Right cardiac atrium (tissue), 5 donors: ENCODE results near the gene RASGRF2. TPM values are rescaled to one million over a fixed set of nuclear protein-coding genes. Genes with fewer than 3 reads are reported as not detected.

Experiments used
- ATAC-seq, 2 donors: fragments of 200-7000 bp; cut with Tn5 transposase; one replicate each; pipeline versions ENCODE4 v1.8.0 to v1.9.1; 2020; ENCODE audit warnings: moderate library complexity in 2 of 2, mild to moderate bottlenecking in 1 of 2
- DNase-seq, 3 donors: peaks; one replicate each; pipeline ENCODE4 v3.0.0-alpha.2; 2020
- H3K27ac ChIP-seq: one replicate; pipeline ENCODE4 v1.5.1; 2013; ENCODE audit warnings: mild to moderate bottlenecking, low read length, control low read depth, moderate library complexity
- H3K27me3 ChIP-seq: one replicate; pipeline ENCODE4 v1.6.1; 2013; ENCODE audit not compliant: control insufficient read depth, insufficient read depth
- H3K4me1 ChIP-seq: one replicate; pipeline ENCODE4 v1.6.1; 2013; ENCODE audit warnings: low read length; ENCODE audit not compliant: control insufficient read depth, insufficient read depth
- H3K4me3 ChIP-seq: one replicate; pipeline ENCODE4 v1.5.1; 2013; ENCODE audit warnings: low read length, control low read depth
- H3K9me3 ChIP-seq: one replicate; pipeline ENCODE4 v1.6.1; 2013; ENCODE audit warnings: low read length; ENCODE audit not compliant: control insufficient read depth
- WGBS: extraction: QIAGEN DNeasy Blood & Tissue Kit; methylation state at CpG from one replicate; pipeline ENCODE4 v1.1.7; 2013; 5-methylcytosine and 5-hydroxymethylcytosine counted together
- intact Hi-C, 4 donors: fragments of 100-400 bp; cut with DNase I; formaldehyde crosslinking; loops; one replicate each; pipeline versions ENCODE4 v1.11.0 to v1.14.0; 2022 to 2023
- polyA plus RNA-seq: library from polyadenylated mRNA; stranded (reverse); fragments of 200-250 nt; gene quantifications from one replicate; pipeline ENCODE4 v1.2.3, GENCODE V29; 2013
- total RNA-seq, 4 donors: library from RNA; stranded (reverse); fragmentation: NEBNext Ultra II Directional; extraction: Animal tissue kit (Norgen Biotek cat#: 25700); gene quantifications; one replicate each; pipeline ENCODE4 v1.2.1, GENCODE V29; 2021
- donor health status: healthy with polysubstance abuse.
- donor health status: DM: no; HTN: yes; CAD: no.
- donor health status: DM: no; HTN: no; CAD: no.
- donor health status: DM: no; HTN: yes; CAD: no; lungs with severe emphysema.
- donor health status: DM: yes; HTN: yes; CAD: no.

RASGRF2 gene
- total and polyA plus RNA-seq, 5 donors, result 2.7 to 5.0 (median 4.3) TPM

GRCh38 chr5:81192373-81192750 lies 232.2 kb downstream of the RASGRF2 start:
- intact Hi-C loops, result loop anchor here in 1 of 4 donors (10.0 kb wide), 1 partner anchor 508 kb away; no protein-coding TSS in a partner anchor
- Histone ChIP-seq H3K4me1 (no peaks in the 10 kb centered on the region), H3K9me3 (no peaks in the 10 kb centered on the region), H3K27me3 (no peaks in the 10 kb centered on the region), H3K27ac (no peak overlapping the region), H3K4me3 (no peak overlapping the region)
- ATAC-seq (no peak), DNase-seq (no peak)
- WGBS, result 83% methylated on average over 8 of the region's 8 CpGs

GRCh38 chr5:81194633-81195334 lies 234.6 kb downstream of the RASGRF2 start:
- Histone ChIP-seq H3K9me3 (no peaks in the 10 kb centered on the region), H3K27ac (no peak overlapping the region), H3K4me1 (no peaks in the 10 kb centered on the region), H3K4me3 (no peak overlapping the region), H3K27me3 (no peaks in the 10 kb centered on the region)
- intact Hi-C loops, result loop anchor here in 1 of 4 donors (10.0 kb wide), 1 partner anchor 510 kb away; no protein-coding TSS in a partner anchor
- ATAC-seq, result peak; percentile 96 to 97
- DNase-seq, result peak; percentile 85 to 95 (median 94)
- 28% methylated on average over 31 of the region's 31 CpGs for WGBS

- no peak overlapping the region for H3K4me3 ChIP-seq
- ATAC-seq (peak; percentile 46 to 68), DNase-seq (no peak)
- intact Hi-C loops, result loop anchor here in 1 of 4 donors (10.0 kb wide), 1 partner anchor 511 kb away; no protein-coding TSS in a partner anchor
- H3K4me1 ChIP-seq, result no peaks in the 10 kb centered on the region
- no peak overlapping the region for H3K27ac ChIP-seq
- no peaks in the 10 kb centered on the region for H3K9me3 ChIP-seq
- WGBS, result 43% methylated on average over 5 of the region's 5 CpGs
- no peaks in the 10 kb centered on the region for H3K27me3 ChIP-seq
Measured at GRCh38 chr5:81195335-81195929, 235.3 kb downstream of the RASGRF2 start.

- Histone ChIP-seq H3K27me3 (no peaks in the 10 kb centered on the region), H3K4me1 (peaks cover 2% of the 10 kb centered on the region), H3K27ac (no peak overlapping the region), H3K4me3 (no peak overlapping the region), H3K9me3 (no peaks in the 10 kb centered on the region)
- WGBS, result 40% methylated on average over 2 of the region's 2 CpGs
- ATAC-seq, result peak; percentile 57 to 64
- intact Hi-C loops, result no loop called here
- peak; percentile 37 to 66 (median 64) for DNase-seq
Measured at GRCh38 chr5:81202655-81203054, 242.5 kb downstream of the RASGRF2 start.

GRCh38 chr5:81203729-81204128 lies 243.6 kb downstream of the RASGRF2 start:
- intact Hi-C loops, result no loop called here
- Histone ChIP-seq H3K9me3 (no peaks in the 10 kb centered on the region), H3K27ac (no peak overlapping the region), H3K27me3 (no peaks in the 10 kb centered on the region), H3K4me1 (peaks cover 2% of the 10 kb centered on the region), H3K4me3 (no peak overlapping the region)
- 94% methylated on average over 3 of the region's 3 CpGs for WGBS
- ATAC-seq (no peak), DNase-seq (no peak)

GRCh38 chr5:81204205-81204604 lies 244.0 kb downstream of the RASGRF2 start:
- intact Hi-C loops, result no loop called here
- WGBS, result 93% methylated on average over 1 of the region's 1 CpG
- H3K9me3 ChIP-seq, result no peaks in the 10 kb centered on the region
- H3K4me1 ChIP-seq, result peaks cover 2% of the 10 kb centered on the region
- no peaks in the 10 kb centered on the region for H3K27me3 ChIP-seq
- no peak overlapping the region for H3K27ac ChIP-seq
- no peak overlapping the region for H3K4me3 ChIP-seq
- DNase-seq, result no peak
- ATAC-seq, result no peak

GRCh38 chr5:81205058-81205457 lies 244.9 kb downstream of the RASGRF2 start:
- intact Hi-C loops, result no loop called here
- no peak for ATAC-seq
- 76% methylated on average over 4 of the region's 4 CpGs for WGBS
- Histone ChIP-seq H3K4me1 (peaks cover 2% of the 10 kb centered on the region), H3K27me3 (no peaks in the 10 kb centered on the region), H3K27ac (no peak overlapping the region), H3K4me3 (no peak overlapping the region), H3K9me3 (no peaks in the 10 kb centered on the region)
- DNase-seq, result no peak

- WGBS, result 71% methylated on average over 5 of the region's 5 CpGs
- Histone ChIP-seq H3K9me3 (no peaks in the 10 kb centered on the region), H3K27me3 (no peaks in the 10 kb centered on the region), H3K4me3 (no peak overlapping the region), H3K4me1 (peaks cover 2% of the 10 kb centered on the region), H3K27ac (no peak overlapping the region)
- no peak for DNase-seq
- ATAC-seq, result no peak
- intact Hi-C loops, result no loop called here
Measured at GRCh38 chr5:81207009-81207408, 246.8 kb downstream of the RASGRF2 start.

GRCh38 chr5:81208904-81209303 lies 248.7 kb downstream of the RASGRF2 start:
- Histone ChIP-seq H3K4me1 (no peaks in the 10 kb centered on the region), H3K27me3 (no peaks in the 10 kb centered on the region), H3K4me3 (no peak overlapping the region), H3K9me3 (no peaks in the 10 kb centered on the region), H3K27ac (no peak overlapping the region)
- 79% methylated on average over 4 of the region's 4 CpGs for WGBS
- no peak for ATAC-seq
- DNase-seq, result no peak
- intact Hi-C loops, result no loop called here

- Histone ChIP-seq H3K27me3 (no peaks in the 10 kb centered on the region), H3K4me1 (no peaks in the 10 kb centered on the region), H3K27ac (no peak overlapping the region), H3K9me3 (no peaks in the 10 kb centered on the region), H3K4me3 (no peak overlapping the region)
- DNase-seq (no peak), ATAC-seq (no peak)
- WGBS, result 85% methylated on average over 5 of the region's 5 CpGs
- intact Hi-C loops, result no loop called here
Measured at GRCh38 chr5:81209386-81209785, 249.2 kb downstream of the RASGRF2 start.

GRCh38 chr5:81209869-81210493 lies 249.8 kb downstream of the RASGRF2 start:
- 88% methylated on average over 11 of the region's 11 CpGs for WGBS
- ATAC-seq, result no peak
- no peaks in the 10 kb centered on the region for H3K4me1 ChIP-seq

More at GRCh38 chr5:81209869-81210493, 249.8 kb downstream of the RASGRF2 start:
- no peak overlapping the region for H3K4me3 ChIP-seq
- no peaks in the 10 kb centered on the region for H3K27me3 ChIP-seq
- H3K9me3 ChIP-seq, result no peaks in the 10 kb centered on the region
- no peak overlapping the region for H3K27ac ChIP-seq
- intact Hi-C loops, result no loop called here
- no peak for DNase-seq
